Naive thymus-derived CD4-positive, alpha-beta T cell (primary cell): ENCODE measurements around the gene EDIL3. TPM values are rescaled to one million over a fixed set of nuclear protein-coding genes. Genes with fewer than 3 reads are reported as not detected.

Source experiments
- ATAC-seq: fragments of 150-1000 bp; cut with Tn5 transposase; 2 replicates; pipeline ENCODE4 v1.10.0; 2021; ENCODE audit warnings: mild to moderate bottlenecking, moderate library complexity
- CTCF ChIA-PET: fragments of 350-600 bp; sonication (Branson Sonifier 250); formaldehyde crosslinking; loops from one replicate; lab custom pipeline; 2021; ENCODE audit warnings: antibody characterized with exemption; lab: Charles Lee
- POLR2A ChIA-PET: fragments of 350-600 bp; sonication (Branson Sonifier 250); formaldehyde crosslinking; loops from one replicate; lab custom pipeline; 2021; ENCODE audit warnings: antibody characterized with exemption, inconsistent platforms; lab: Charles Lee
- DNase-seq, 9 donors: peaks; one replicate each; pipeline versions ENCODE4 v3.0.0 to v3.0.0-alpha.2; 2020 to 2022; ENCODE audit warnings: mixed read lengths in 1 of 9
- H3K27ac ChIP-seq: one replicate; pipeline ENCODE4 v1.7.0; 2013; ENCODE audit warnings: mild to moderate bottlenecking, low read depth, low read length, moderate library complexity
- H3K27me3 ChIP-seq, 2 donors: one replicate each; pipeline ENCODE4 v1.7.0; 2013; ENCODE audit warnings: low read length in 2 of 2, mild to moderate bottlenecking in 2 of 2, moderate library complexity in 2 of 2; ENCODE audit not compliant: control insufficient read depth in 2 of 2, insufficient read depth in 2 of 2
- H3K36me3 ChIP-seq, 3 experiments: 1 replicate in 2 of 3; 2 replicates in 1 of 3; pipeline ENCODE4 v1.7.0; 2013; ENCODE audit warnings: low read length in 3 of 3, mild to moderate bottlenecking in 3 of 3, moderate library complexity in 1 of 3; ENCODE audit not compliant: insufficient read depth in 3 of 3, control insufficient read depth in 2 of 3
- H3K4me1 ChIP-seq, 2 donors: one replicate each; pipeline ENCODE4 v1.7.0; 2013; ENCODE audit warnings: low read length in 2 of 2, mild to moderate bottlenecking in 2 of 2, moderate library complexity in 1 of 2; ENCODE audit not compliant: control insufficient read depth in 2 of 2, insufficient read depth in 2 of 2
- H3K4me3 ChIP-seq: 2 replicates; pipeline ENCODE4 v1.7.0; 2013; ENCODE audit warnings: mild to moderate bottlenecking, low read length
- H3K9me3 ChIP-seq, 3 experiments: 1 replicate in 2 of 3; 2 replicates in 1 of 3; pipeline ENCODE4 v1.7.0; 2013; ENCODE audit warnings: low read length in 3 of 3; ENCODE audit not compliant: control insufficient read depth in 2 of 3
- H3K27ac Mint-ChIP-seq, 9 donors: one replicate each; pipeline ENCODE4 v1.8.0; 2020 to 2022; ENCODE audit warnings: mixed read lengths in 9 of 9, mild to moderate bottlenecking in 8 of 9, moderate library complexity in 5 of 9, inconsistent platforms in 2 of 9
- H3K27me3 Mint-ChIP-seq, 5 donors: one replicate each; pipeline ENCODE4 v1.8.0; 2021 to 2022; ENCODE audit warnings: mixed read lengths in 5 of 5, mild to moderate bottlenecking in 1 of 5
- H3K36me3 Mint-ChIP-seq, 5 donors: one replicate each; pipeline ENCODE4 v1.8.0; 2020 to 2022; ENCODE audit warnings: mixed read lengths in 5 of 5, mild to moderate bottlenecking in 3 of 5, inconsistent platforms in 1 of 5
- H3K4me1 Mint-ChIP-seq, 7 donors: one replicate each; pipeline ENCODE4 v1.8.0; 2020 to 2022; ENCODE audit warnings: mixed read lengths in 7 of 7, mild to moderate bottlenecking in 3 of 7, inconsistent platforms in 1 of 7
- H3K4me3 Mint-ChIP-seq, 10 donors: one replicate each; pipeline ENCODE4 v1.8.0; 2020 to 2022; ENCODE audit warnings: mild to moderate bottlenecking in 10 of 10, mixed read lengths in 10 of 10, moderate library complexity in 6 of 10, inconsistent platforms in 2 of 10
- H3K9me3 Mint-ChIP-seq, 11 donors: one replicate each; pipeline ENCODE4 v1.8.0; 2020 to 2022; ENCODE audit warnings: mixed read lengths in 11 of 11, mild to moderate bottlenecking in 4 of 11, inconsistent platforms in 1 of 11, moderate library complexity in 1 of 11
- intact Hi-C, 2 donors: fragments of 100-400 bp; cut with micrococcal nuclease; formaldehyde crosslinking; loops; one replicate each; pipeline ENCODE4 v1.15.1; 2023
- polyA plus RNA-seq, 2 donors: library from polyadenylated mRNA; unstranded; fragments of 300-500 nt; fragmentation: Illumina TruSeq; gene quantifications; one replicate each; pipeline ENCODE4 v1.2.3, GENCODE V29; 2021
- total RNA-seq, 6 experiments: library from RNA in 5 of 6; stranded (reverse) in 5 of 6; gene quantifications; 1 replicate in 5 of 6; 2 replicates in 1 of 6; pipeline ENCODE4 v1.2.3 and lab custom pipeline; 2021 to 2026

Gene EDIL3
- total and polyA plus RNA-seq, 7 experiments from 2014 or later, result not detected

DNA sequence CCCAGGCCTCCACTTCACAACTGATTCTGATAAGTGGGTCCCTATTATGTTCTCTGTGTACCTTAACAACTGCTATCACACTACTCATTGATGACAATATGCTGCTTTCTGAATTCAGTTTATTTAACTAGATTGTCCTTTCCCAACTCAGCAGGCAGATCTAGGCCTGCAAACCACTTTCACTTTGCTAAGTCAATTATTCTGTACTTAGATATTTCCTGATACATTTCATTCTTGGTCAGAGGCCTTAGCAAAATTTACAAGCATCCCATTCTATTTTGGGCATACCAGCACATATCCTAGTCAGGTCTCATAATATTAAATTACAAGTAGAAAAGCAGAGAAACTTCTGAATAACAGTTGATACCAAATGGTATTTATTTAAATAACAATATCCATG is 428.3 kb downstream of the EDIL3 start:
- ATAC-seq (no peak), DNase-seq (no peak)
- Mint-ChIP-seq H3K27me3 (no peaks in the 10 kb centered on the region), H3K4me1 (peaks cover 0 to 3% (median 0%) of the 10 kb centered on the region in 7 donors), H3K27ac (no peak overlapping the region), H3K4me3 (no peak overlapping the region), H3K9me3 (peaks cover 0 to 5% (median 0%) of the 10 kb centered on the region in 11 donors), H3K36me3 (no peaks in the 10 kb centered on the region)
- Histone ChIP-seq H3K36me3 (no peaks in the 10 kb centered on the region), H3K4me3 (no peak overlapping the region), H3K4me1 (no peaks in the 10 kb centered on the region), H3K9me3 (no peaks in the 10 kb centered on the region), H3K27me3 (no peaks in the 10 kb centered on the region), H3K27ac (no peak overlapping the region)
- ChIA-PET POLR2A (no interaction called here), CTCF (no interaction called here)
- intact Hi-C loops, result no loop called here

DNA sequence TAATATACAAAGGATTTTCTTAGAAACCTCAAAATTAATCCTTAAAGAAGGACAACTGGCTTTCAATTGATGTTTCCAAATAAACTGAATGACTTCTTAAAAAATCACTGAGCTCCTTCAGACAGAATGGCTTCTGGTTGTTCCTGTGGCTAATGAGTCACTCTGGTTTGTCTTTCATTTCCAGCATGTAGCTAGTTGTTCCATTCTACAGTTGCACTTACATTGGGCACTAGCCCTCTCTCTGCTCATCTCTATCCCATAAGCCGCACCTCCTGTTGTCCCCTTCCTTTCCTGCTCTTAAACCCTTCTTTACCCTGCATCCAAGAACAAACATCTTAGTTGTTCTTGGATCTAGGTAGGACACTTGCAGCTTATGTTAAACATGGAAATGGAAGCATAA is 428.8 kb downstream of the EDIL3 start:
- Mint-ChIP-seq H3K27me3 (no peaks in the 10 kb centered on the region), H3K36me3 (no peaks in the 10 kb centered on the region), H3K27ac (no peak overlapping the region), H3K4me1 (peaks cover 0 to 3% (median 0%) of the 10 kb centered on the region in 7 donors), H3K4me3 (no peak overlapping the region), H3K9me3 (peaks cover 0 to 5% (median 0%) of the 10 kb centered on the region in 11 donors)
- Histone ChIP-seq H3K36me3 (no peaks in the 10 kb centered on the region), H3K27me3 (no peaks in the 10 kb centered on the region), H3K27ac (no peak overlapping the region), H3K4me3 (no peak overlapping the region), H3K4me1 (no peaks in the 10 kb centered on the region), H3K9me3 (no peaks in the 10 kb centered on the region)
- ATAC-seq (no peak), DNase-seq (no peak)
- intact Hi-C loops, result no loop called here
- CTCF ChIA-PET, result no interaction called here
- POLR2A ChIA-PET, result no interaction called here

DNA sequence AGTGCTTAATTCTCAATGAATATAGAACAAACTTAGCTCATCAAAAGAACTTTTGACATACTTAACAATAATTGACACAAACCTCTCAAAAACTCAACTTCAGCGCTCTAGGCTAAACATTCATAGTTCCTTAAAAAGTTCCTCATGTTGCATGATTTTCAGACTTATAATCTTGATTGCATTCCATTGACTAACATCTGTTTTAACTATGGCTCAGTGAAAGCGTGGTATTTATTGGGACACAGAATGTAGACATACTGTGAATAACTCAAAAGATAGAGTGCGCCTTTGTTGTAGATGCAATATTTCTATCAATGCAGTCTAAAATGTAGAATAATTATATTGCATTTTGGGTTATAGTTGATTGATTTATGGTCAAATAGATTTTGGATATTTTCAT is 436.9 kb downstream of the EDIL3 start:
- peaks cover 0 to 3% (median 0%) of the 10 kb centered on the region in 11 donors for H3K9me3 Mint-ChIP-seq
- DNase-seq (no peak), ATAC-seq (no peak)
- no peaks in the 10 kb centered on the region for H3K36me3 ChIP-seq
- ChIA-PET POLR2A (no interaction called here), CTCF (no interaction called here)
- H3K27me3 ChIP-seq, result no peaks in the 10 kb centered on the region
- no peaks in the 10 kb centered on the region for H3K4me1 ChIP-seq
- no peak overlapping the region for H3K27ac ChIP-seq
- H3K9me3 ChIP-seq, result no peaks in the 10 kb centered on the region
- no peaks in the 10 kb centered on the region for H3K36me3 Mint-ChIP-seq
- H3K27ac Mint-ChIP-seq, result no peak overlapping the region
- no peaks in the 10 kb centered on the region for H3K4me1 Mint-ChIP-seq
- no peaks in the 10 kb centered on the region for H3K27me3 Mint-ChIP-seq
- H3K4me3 ChIP-seq, result no peak overlapping the region
- intact Hi-C loops, result no loop called here
- H3K4me3 Mint-ChIP-seq, result no peak overlapping the region

GRCh38 chr5:83946516-83946915 is 438.2 kb downstream of the EDIL3 start:
- H3K27ac ChIP-seq, result no peak overlapping the region

GRCh38 chr5:83942155-83942554 is 442.5 kb downstream of the EDIL3 start:
- Mint-ChIP-seq H3K9me3 (peaks cover 0 to 3% (median 0%) of the 10 kb centered on the region in 11 donors), H3K4me1 (no peaks in the 10 kb centered on the region), H3K4me3 (no peak overlapping the region), H3K27ac (no peak overlapping the region), H3K36me3 (no peaks in the 10 kb centered on the region), H3K27me3 (no peaks in the 10 kb centered on the region)
- no peaks in the 10 kb centered on the region for H3K27me3 ChIP-seq
- no peak overlapping the region for H3K4me3 ChIP-seq
- ChIA-PET POLR2A (no interaction called here), CTCF (no interaction called here)
- no peaks in the 10 kb centered on the region for H3K4me1 ChIP-seq
- no peaks in the 10 kb centered on the region for H3K36me3 ChIP-seq
- intact Hi-C loops, result no loop called here
- ATAC-seq, result no peak
- no peak overlapping the region for H3K27ac ChIP-seq
- H3K9me3 ChIP-seq, result no peaks in the 10 kb centered on the region
- DNase-seq, result no peak

More at GRCh38 chr5:83946516-83946915, 438.2 kb downstream of the EDIL3 start:
- H3K36me3 ChIP-seq, result no peaks in the 10 kb centered on the region
- H3K36me3 Mint-ChIP-seq, result no peaks in the 10 kb centered on the region
- no peaks in the 10 kb centered on the region for H3K9me3 ChIP-seq
- no peak for DNase-seq
- intact Hi-C loops, result no loop called here
- no peaks in the 10 kb centered on the region for H3K4me1 ChIP-seq
- H3K27me3 ChIP-seq, result no peaks in the 10 kb centered on the region
- ChIA-PET CTCF (no interaction called here), POLR2A (no interaction called here)
- H3K4me1 Mint-ChIP-seq, result no peaks in the 10 kb centered on the region
- no peak for ATAC-seq
- no peak overlapping the region for H3K27ac Mint-ChIP-seq
- H3K4me3 Mint-ChIP-seq, result no peak overlapping the region
- H3K27me3 Mint-ChIP-seq, result no peaks in the 10 kb centered on the region
- no peak overlapping the region for H3K4me3 ChIP-seq
- peaks cover 0 to 3% (median 0%) of the 10 kb centered on the region in 11 donors for H3K9me3 Mint-ChIP-seq

GRCh38 chr5:83937837-83938236 is 446.8 kb downstream of the EDIL3 start:
- ChIA-PET POLR2A (no interaction called here), CTCF (no interaction called here)
- no peak overlapping the region for H3K4me3 ChIP-seq
- Mint-ChIP-seq H3K4me1 (no peaks in the 10 kb centered on the region), H3K9me3 (peaks cover 0 to 2% (median 0%) of the 10 kb centered on the region in 11 donors), H3K36me3 (no peaks in the 10 kb centered on the region), H3K4me3 (no peak overlapping the region), H3K27me3 (no peaks in the 10 kb centered on the region), H3K27ac (no peak overlapping the region)
- H3K9me3 ChIP-seq, result no peaks in the 10 kb centered on the region
- DNase-seq, result no peak
- H3K4me1 ChIP-seq, result no peaks in the 10 kb centered on the region
- intact Hi-C loops, result no loop called here
- H3K27ac ChIP-seq, result no peak overlapping the region
- no peaks in the 10 kb centered on the region for H3K27me3 ChIP-seq
- H3K36me3 ChIP-seq, result no peaks in the 10 kb centered on the region
- no peak for ATAC-seq

DNA sequence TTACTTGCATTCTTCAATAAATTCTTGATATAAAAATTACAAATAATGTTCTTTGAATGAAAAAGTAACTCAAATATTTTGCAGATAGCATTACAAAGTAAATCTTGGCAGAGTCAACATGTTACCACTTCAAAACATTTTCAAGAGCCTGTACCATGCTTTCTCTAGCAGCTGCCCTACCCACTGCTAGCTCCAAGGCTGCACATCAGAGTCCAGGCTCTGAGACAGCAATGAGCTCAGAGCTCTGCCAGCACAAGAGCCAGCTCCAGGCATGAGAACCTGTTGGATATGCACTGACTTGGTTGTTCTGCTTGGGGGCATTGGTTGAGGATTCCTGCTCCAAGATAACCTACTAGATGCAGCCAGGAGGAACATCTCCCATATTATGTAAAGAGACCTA is 452.7 kb downstream of the EDIL3 start:
- Mint-ChIP-seq H3K36me3 (no peaks in the 10 kb centered on the region), H3K9me3 (peaks cover 0 to 7% (median 4%) of the 10 kb centered on the region in 11 donors), H3K27ac (no peak overlapping the region), H3K27me3 (no peaks in the 10 kb centered on the region), H3K4me1 (peaks cover 0 to 4% (median 0%) of the 10 kb centered on the region in 7 donors), H3K4me3 (no peak overlapping the region)
- Histone ChIP-seq H3K9me3 (no peaks in the 10 kb centered on the region), H3K27me3 (no peaks in the 10 kb centered on the region), H3K36me3 (no peaks in the 10 kb centered on the region), H3K27ac (no peak overlapping the region), H3K4me1 (no peaks in the 10 kb centered on the region), H3K4me3 (no peak overlapping the region)
- intact Hi-C loops, result no loop called here
- ATAC-seq, result no peak
- DNase-seq, result no peak
- ChIA-PET CTCF (no interaction called here), POLR2A (no interaction called here)
